HCT116 (cell line): ENCODE measurements around the gene SDC3. TPM values are rescaled to one million over a fixed set of nuclear protein-coding genes. Genes with fewer than 3 reads are reported as not detected.

Experiments used
- ATAC-seq: fragments of 200-7000 bp; cut with Tn5 transposase; 2 replicates; pipeline ENCODE4 v1.9.1; 2020; ENCODE audit warnings: mild to moderate bottlenecking, moderate library complexity
- BruUV-seq: library from RNA; stranded (reverse); fragments of 400-500 nt; replicated peaks from 2 replicates; lab custom pipeline; 2021; lab: Mats Ljungman, UMichigan
- CTCF ChIA-PET: fragments of 300-600 bp; sonication (Branson Sonifier 250); formaldehyde crosslinking; loops from one replicate; lab custom pipeline; 2021; ENCODE audit warnings: antibody characterized with exemption; lab: Charles Lee
- POLR2A ChIA-PET: fragments of 300-600, 350-600 bp; sonication (Branson Sonifier 250); formaldehyde crosslinking; loops from one replicate; lab custom pipeline; 2021; ENCODE audit warnings: antibody characterized with exemption; lab: Charles Lee
- RAD21 ChIA-PET, 2 experiments: fragments of 300-600 bp; sonication (Branson Sonifier 250); formaldehyde crosslinking; loops; one replicate each; lab custom pipeline; 2023; ENCODE audit warnings: low total read pairs in 2 of 2; ENCODE audit not compliant: uncharacterized antibody in 2 of 2, unreplicated experiment in 2 of 2, low non-redundant PET in 1 of 2; lab: Charles Lee
- DNase-seq: peaks from one replicate; pipeline ENCODE4 v3.0.0-alpha.2; 2010; ENCODE audit warnings: low read depth, low spot score
- H2AFZ ChIP-seq: fragments of 200-600 bp; shearing (Covaris generic), sonication (generic); 2 replicates; pipeline ENCODE4 v1.6.1; 2017; ENCODE audit warnings: low read depth, mixed run types, mixed read lengths, antibody characterized with exemption, low read length; ENCODE audit not compliant: poor library complexity, severe bottlenecking
- H3K27ac ChIP-seq: 2 replicates; pipeline ENCODE4 v1.5.1; 2012; ENCODE audit warnings: low read depth, low read length
- H3K27me3 ChIP-seq: fragments of 200-600 bp; sonication (generic); 2 replicates; pipeline ENCODE4 v1.6.1; 2016; ENCODE audit warnings: mixed run types, low read length, mixed read lengths; ENCODE audit not compliant: insufficient read depth
- H3K36me3 ChIP-seq, 2 experiments: fragments of 200-500 bp in 1 of 2; fragments of 200-600 bp in 1 of 2; sonication (Bioruptor generic) in 1 of 2; sonication (generic) in 1 of 2; 2 replicates each; pipeline versions ENCODE4 v1.5.1 to v1.6.1; 2014 to 2016; ENCODE audit warnings: low read length in 2 of 2, inconsistent platforms in 1 of 2, mixed read lengths in 1 of 2, mixed run types in 1 of 2; ENCODE audit not compliant: insufficient read depth in 2 of 2, control insufficient read depth in 1 of 2
- H3K4me1 ChIP-seq, 2 experiments: fragments of 200-600 bp in 1 of 2; sonication (generic) in 1 of 2; 2 replicates each; pipeline versions ENCODE4 v1.5.1 to v1.6.1; 2012 to 2017; ENCODE audit warnings: low read length in 2 of 2, inconsistent platforms in 1 of 2, mild to moderate bottlenecking in 1 of 2, mixed read lengths in 1 of 2, mixed run types in 1 of 2, moderate library complexity in 1 of 2; ENCODE audit not compliant: insufficient read depth in 2 of 2, control insufficient read depth in 1 of 2
- H3K4me2 ChIP-seq: fragments of 200-600 bp; sonication (generic); 2 replicates; pipeline ENCODE4 v1.6.1; 2017; ENCODE audit warnings: mixed run types, low read length, mixed read lengths
- H3K4me3 ChIP-seq, 2 experiments: fragments of 200-600 bp in 1 of 2; sonication (generic) in 1 of 2; replicated peaks in 1 of 2; 2 replicates each; pipeline ENCODE4 v1.5.1; 2011 to 2016; ENCODE audit warnings: low read length in 2 of 2, control low read depth in 1 of 2, low read depth in 1 of 2, mild to moderate bottlenecking in 1 of 2, mixed read lengths in 1 of 2, mixed run types in 1 of 2
- H3K79me2 ChIP-seq: fragments of 200-600 bp; sonication (generic); 2 replicates; pipeline ENCODE4 v1.6.1; 2017; ENCODE audit warnings: mild to moderate bottlenecking, mixed run types, low read length, moderate library complexity, mixed read lengths; ENCODE audit not compliant: insufficient read depth
- H3K9ac ChIP-seq: fragments of 200-600 bp; sonication (generic); 2 replicates; pipeline ENCODE4 v1.6.1; 2016; ENCODE audit warnings: low read length, mixed read lengths
- H3K9me2 ChIP-seq: fragments of 200-600 bp; sonication (generic), shearing (Covaris generic); 2 replicates; pipeline ENCODE4 v1.6.1; 2017; ENCODE audit warnings: mixed run types, mild to moderate bottlenecking, moderate library complexity; ENCODE audit not compliant: insufficient read depth
- H3K9me3 ChIP-seq, 2 experiments: fragments of 200-500 bp in 1 of 2; fragments of 200-600 bp in 1 of 2; sonication (Bioruptor generic) in 1 of 2; sonication (generic) in 1 of 2; 2 replicates each; pipeline ENCODE4 v1.6.1; 2014 to 2017; ENCODE audit warnings: low read length in 2 of 2, mixed read lengths in 2 of 2, inconsistent platforms in 1 of 2, low read depth in 1 of 2, mild to moderate bottlenecking in 1 of 2, mixed run types in 1 of 2, moderate library complexity in 1 of 2; ENCODE audit not compliant: control insufficient read depth in 1 of 2, insufficient read depth in 1 of 2
- H4K20me1 ChIP-seq: fragments of 200-600 bp; sonication (generic), shearing (Covaris generic); 2 replicates; pipeline ENCODE4 v1.6.1; 2017; ENCODE audit warnings: mixed run types, mild to moderate bottlenecking, moderate library complexity; ENCODE audit not compliant: insufficient read depth
- ATF3 ChIP-seq: IDR thresholded peaks from 2 replicates; pipeline ENCODE4 v1.6.1; 2012
- CBX3 ChIP-seq: IDR thresholded peaks from 2 replicates; pipeline ENCODE4 v1.6.1; 2012; ENCODE audit warnings: low read depth
- CTCF ChIP-seq, 3 experiments: fragments of 200-600 bp in 1 of 3; sonication (generic) in 1 of 3; IDR thresholded peaks in 2 of 3; conservative IDR thresholded peaks in 1 of 3; 2 replicates each; pipeline ENCODE4 v1.5.1; 2012 to 2017; ENCODE audit warnings: low read depth in 2 of 3, low read length in 2 of 3, antibody characterized with exemption in 1 of 3, borderline replicate concordance in 1 of 3, control low read depth in 1 of 3, mild to moderate bottlenecking in 1 of 3, mixed read lengths in 1 of 3, mixed run types in 1 of 3, moderate library complexity in 1 of 3; ENCODE audit not compliant: insufficient read depth in 1 of 3
- EGR1 ChIP-seq: IDR thresholded peaks from 2 replicates; pipeline ENCODE4 v1.6.1; 2012; ENCODE audit warnings: low read depth
- EZH2 ChIP-seq: fragments of 200-600 bp; sonication (generic); IDR thresholded peaks from 2 replicates; pipeline ENCODE4 v1.6.1; 2017; ENCODE audit warnings: antibody characterized with exemption, mixed run types
- EZH2phosphoT487 ChIP-seq: fragments of 200-600 bp; IDR thresholded peaks from 2 replicates; pipeline ENCODE4 v1.6.1; 2018; ENCODE audit warnings: antibody characterized with exemption, borderline replicate concordance
- FOSL1 ChIP-seq: IDR thresholded peaks from 2 replicates; pipeline ENCODE4 v1.6.1; 2012; ENCODE audit warnings: low read depth
- JUND ChIP-seq: IDR thresholded peaks from 2 replicates; pipeline ENCODE4 v1.6.1; 2012
- MAX ChIP-seq: IDR thresholded peaks from 2 replicates; pipeline ENCODE4 v1.6.1; 2012
- POLR2AphosphoS5 ChIP-seq: IDR thresholded peaks from 2 replicates; pipeline ENCODE4 v1.6.1; 2011; ENCODE audit warnings: mild to moderate bottlenecking, low read depth, low read length, moderate library complexity
- RAD21 ChIP-seq: IDR thresholded peaks from 2 replicates; pipeline ENCODE4 v1.6.1; 2012; ENCODE audit warnings: low read depth, mild to moderate bottlenecking
- REST ChIP-seq: IDR thresholded peaks from 2 replicates; pipeline ENCODE4 v1.6.1; 2012; ENCODE audit warnings: low read depth
- SP1 ChIP-seq: IDR thresholded peaks from 2 replicates; pipeline ENCODE4 v1.6.1; 2012; ENCODE audit warnings: low read depth
- SRF ChIP-seq: IDR thresholded peaks from 2 replicates; pipeline ENCODE4 v1.6.1; 2012; ENCODE audit warnings: low read depth
- TCF7L2 ChIP-seq: IDR thresholded peaks from 2 replicates; pipeline ENCODE4 v1.7.0; 2011; ENCODE audit warnings: borderline replicate concordance, inconsistent platforms; ENCODE audit not compliant: insufficient read depth, insufficient read length; ENCODE audit errors: extremely low read depth
- YY1 ChIP-seq: IDR thresholded peaks from 2 replicates; pipeline ENCODE4 v1.6.1; 2011; ENCODE audit warnings: low read length, low read depth, moderate library complexity, mild to moderate bottlenecking; ENCODE audit not compliant: insufficient replicate concordance; ENCODE audit errors: extremely low read depth
- ZBTB33 ChIP-seq: IDR thresholded peaks from 2 replicates; pipeline ENCODE4 v1.6.1; 2011; ENCODE audit warnings: mild to moderate bottlenecking, low read length, moderate library complexity; ENCODE audit not compliant: insufficient replicate concordance; ENCODE audit errors: extremely low read depth
- ZFX ChIP-seq: fragments of 450-650 bp; IDR thresholded peaks from 2 replicates; pipeline ENCODE4 v1.6.1; 2017
- ZNF274 ChIP-seq: fragments of 200-500 bp; sonication (Bioruptor generic); IDR thresholded peaks from 2 replicates; pipeline ENCODE4 v1.6.1; 2014; ENCODE audit warnings: mild to moderate bottlenecking, low read depth, low read length, inconsistent platforms
- intact Hi-C: fragments of 100-400 bp; cut with micrococcal nuclease; formaldehyde crosslinking; loops from 2 replicates; pipeline ENCODE4 v1.10.0; 2022
- total RNA-seq: library from RNA; stranded (reverse); gene quantifications from one replicate; pipeline ENCODE4 v1.2.1, GENCODE V29; 2021; ENCODE audit not compliant: unreplicated experiment

The SDC3 gene
- total RNA-seq, 1 experiment from 2014 or later = 40.1 TPM

- H3K79me2 ChIP-seq = no peaks in the 10 kb centered on the region
- H3K9me2 ChIP-seq = no peaks in the 10 kb centered on the region
- ChIA-PET RAD21 (no interaction called here), POLR2A (no interaction called here), CTCF (no interaction called here)
- no peak overlapping the region for H3K4me2 ChIP-seq
- peaks cover 0 to under 1% of the 10 kb centered on the region in 2 experiments; a peak in 1 of 4 replicates for H3K4me1 ChIP-seq
- intact Hi-C loops = no loop called here
- ATAC-seq (no peak), DNase-seq (no peak)
- no peaks in the 10 kb centered on the region for H3K9me3 ChIP-seq
- no peaks in the 10 kb centered on the region for H4K20me1 ChIP-seq
- TF ChIP-seq ZFX (no peak), JUND (no peak), POLR2AphosphoS5 (no peak), SP1 (no peak), EGR1 (no peak), ZBTB33 (no peak), ZNF274 (no peak), CTCF (IDR thresholded peaks at IDR 0.05 in 2 of 3, conservative IDR thresholded peaks at IDR 0.05 in 1 of 3; ENCODE audit: borderline replicate concordance in 1 of 3, insufficient read depth in 1 of 3, low read depth in 2 of 3, low read length in 2 of 3) (no peak), CBX3 (no peak), REST (no peak), RAD21 (no peak), YY1 (no peak), ATF3 (no peak), TCF7L2 (no peak), FOSL1 (no peak), SRF (no peak), EZH2 (no peak), MAX (no peak), EZH2phosphoT487 (no peak)
- H3K36me3 ChIP-seq = no peaks in the 10 kb centered on the region
- no TSS peak for BruUV-seq
- no peak overlapping the region for H3K27ac ChIP-seq
- H2AFZ ChIP-seq = no peak overlapping the region
- H3K9ac ChIP-seq = no peak overlapping the region
- no peaks in the 10 kb centered on the region for H3K27me3 ChIP-seq
- no peak overlapping the region for H3K4me3 ChIP-seq
These were observed 44.5 kb downstream of the SDC3 start for GRCh38 chr1:30863858-30864604.
